SK-N-SH treated with all-trans-retinoic acid at 6 μM for 48 hours (cell line): ENCODE data around the gene CYP4V2.

ENCODE experiments used
- ARNTL ChIP-seq: fragments of 450-650 bp; formaldehyde crosslinking; IDR thresholded peaks from 2 replicates; pipeline ENCODE4 v1.5.0; 2020; ENCODE audit warnings: low read depth, mild to moderate bottlenecking, moderate library complexity, borderline replicate concordance
- ZC3H10 ChIP-seq: fragments of 250-450 bp; sonication (Bioruptor Pico); IDR thresholded peaks from 2 replicates; pipeline ENCODE4 v1.5.1; 2021; ENCODE audit warnings: mild to moderate bottlenecking, moderate library complexity
- ZFP30 ChIP-seq: fragments of 450-650 bp; formaldehyde crosslinking; IDR thresholded peaks from 2 replicates; pipeline ENCODE4 v1.5.0; 2022; ENCODE audit warnings: mild to moderate bottlenecking, moderate library complexity
- ZNF70 ChIP-seq: fragments of 450-650 bp; formaldehyde crosslinking; IDR thresholded peaks from 2 replicates; pipeline ENCODE4 v1.5.0; 2020; ENCODE audit warnings: mild to moderate bottlenecking, moderate library complexity
- ZNF8 ChIP-seq: fragments of 450-650 bp; formaldehyde crosslinking; IDR thresholded peaks from 2 replicates; pipeline ENCODE4 v1.5.0; 2020; ENCODE audit warnings: mild to moderate bottlenecking, moderate library complexity
- TF ChIP-seq, protein P1 (sequence below): fragments of 250-450 bp; sonication (Bioruptor Pico); IDR thresholded peaks from 2 replicates; pipeline ENCODE4 v1.5.1; 2021; ENCODE audit warnings: mild to moderate bottlenecking, moderate library complexity

DNA sequence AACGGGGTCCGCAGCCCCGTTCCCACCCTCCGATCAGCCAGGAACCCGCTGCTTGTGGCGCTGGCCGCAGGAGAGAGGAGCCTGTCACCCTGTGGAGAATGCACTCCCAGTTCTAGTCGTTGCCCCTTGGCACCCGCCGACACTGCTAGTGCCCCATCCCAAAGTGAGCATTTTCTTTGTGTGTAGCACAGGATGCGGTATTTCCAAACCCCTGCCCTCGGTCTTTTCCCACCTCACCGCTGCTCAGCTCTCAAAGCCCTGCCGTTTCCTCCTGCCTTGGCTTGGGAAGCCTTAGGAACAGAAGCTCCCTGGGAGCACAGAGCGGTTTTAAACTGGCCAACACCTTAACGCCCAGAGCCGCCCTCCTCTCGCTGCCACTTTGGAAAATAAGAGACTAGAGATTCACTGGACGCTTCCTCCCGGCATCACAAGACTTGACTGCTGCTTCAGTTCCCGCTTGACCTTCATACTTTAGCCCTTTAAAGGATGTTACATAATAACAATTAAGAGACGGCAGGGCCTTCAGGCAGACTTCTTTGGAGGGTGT lies 772 bp downstream of the CYP4V2 start:
- TF ChIP-seq ZC3H10 (CRISPR knock-in tag): no peak
- TF ChIP-seq, protein P1, sequence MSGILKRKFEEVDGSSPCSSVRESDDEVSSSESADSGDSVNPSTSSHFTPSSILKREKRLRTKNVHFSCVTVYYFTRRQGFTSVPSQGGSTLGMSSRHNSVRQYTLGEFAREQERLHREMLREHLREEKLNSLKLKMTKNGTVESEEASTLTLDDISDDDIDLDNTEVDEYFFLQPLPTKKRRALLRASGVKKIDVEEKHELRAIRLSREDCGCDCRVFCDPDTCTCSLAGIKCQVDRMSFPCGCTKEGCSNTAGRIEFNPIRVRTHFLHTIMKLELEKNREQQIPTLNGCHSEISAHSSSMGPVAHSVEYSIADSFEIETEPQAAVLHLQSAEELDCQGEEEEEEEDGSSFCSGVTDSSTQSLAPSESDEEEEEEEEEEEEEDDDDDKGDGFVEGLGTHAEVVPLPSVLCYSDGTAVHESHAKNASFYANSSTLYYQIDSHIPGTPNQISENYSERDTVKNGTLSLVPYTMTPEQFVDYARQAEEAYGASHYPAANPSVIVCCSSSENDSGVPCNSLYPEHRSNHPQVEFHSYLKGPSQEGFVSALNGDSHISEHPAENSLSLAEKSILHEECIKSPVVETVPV (CRISPR knock-in tag): no peak
- TF ChIP-seq ARNTL (CRISPR knock-in tag): no peak
- no peak for TF ChIP-seq ZNF70 (CRISPR knock-in tag)
- no peak for TF ChIP-seq ZNF8
- TF ChIP-seq ZFP30 (CRISPR knock-in tag): no peak
